HFFc6 (cell line): ENCODE data around the gene ACAD8. TPM values are rescaled to one million over a fixed set of nuclear protein-coding genes. Genes with fewer than 3 reads are reported as not detected.
"Not testable (repeated sequence)": the region's sequence is repeated elsewhere in the genome, so short reads cannot be mapped to it uniquely, and the experiment has no call there.

Source experiments
- DNase-seq: peaks from one replicate; pipeline ENCODE4 v3.0.0-alpha.2; 2018
- H3K27ac Mint-ChIP-seq: 2 replicates; pipeline ENCODE4 v1.8.0; 2020; ENCODE audit warnings: mild to moderate bottlenecking, mixed read lengths
- H3K27me3 Mint-ChIP-seq: 2 replicates; pipeline ENCODE4 v1.8.0; 2021; ENCODE audit warnings: mild to moderate bottlenecking, moderate library complexity, mixed read lengths; ENCODE audit not compliant: insufficient read depth
- H3K36me3 Mint-ChIP-seq: 2 replicates; pipeline ENCODE4 v1.8.0; 2021; ENCODE audit warnings: low read depth, mixed read lengths
- H3K4me1 Mint-ChIP-seq: 2 replicates; pipeline ENCODE4 v1.8.0; 2020; ENCODE audit warnings: low read depth, mixed read lengths
- H3K4me3 Mint-ChIP-seq: 2 replicates; pipeline ENCODE4 v1.8.0; 2020; ENCODE audit warnings: mild to moderate bottlenecking, moderate library complexity, mixed read lengths
- H3K9me3 Mint-ChIP-seq: 2 replicates; pipeline ENCODE4 v1.8.0; 2020; ENCODE audit warnings: mild to moderate bottlenecking, mixed read lengths
- CTCF ChIP-seq: fragments of 200-600 bp; sonication (generic); IDR thresholded peaks from 2 replicates; pipeline ENCODE4 v1.5.0; 2021; ENCODE audit warnings: antibody characterized with exemption, mild to moderate bottlenecking
- total RNA-seq, 6 experiments: library from RNA; stranded (reverse); fragmentation: NEBNext Ultra II Directional; extraction: Animal tissue kit (Norgen Biotek cat#: 25700); gene quantifications; 2 replicates in 1 of 6; 3 replicates in 5 of 6; pipeline ENCODE4 v1.2.3, GENCODE V29; 2021

Gene ACAD8
- total RNA-seq, 6 experiments from 2014 or later, result 11.8 to 15.7 (median 13.8) TPM

- TF ChIP-seq CTCF, result no peak
Observed at GRCh38 chr11:134248910-134249480, 4.4 kb upstream of the ACAD8 start.

GRCh38 chr11:134250246-134250645, 3.1 kb upstream of the ACAD8 start:
- H3K27ac Mint-ChIP-seq, result no peak overlapping the region
- H3K36me3 Mint-ChIP-seq, result peaks cover 6% of the 10 kb centered on the region
- no peak for DNase-seq
- no peaks in the 10 kb centered on the region; the same call in 1 of the 2 replicates for H3K27me3 Mint-ChIP-seq
- no peaks in the 10 kb centered on the region for H3K9me3 Mint-ChIP-seq
- no peak overlapping the region for H3K4me3 Mint-ChIP-seq
- peaks cover 30% of the 10 kb centered on the region for H3K4me1 Mint-ChIP-seq
- TF ChIP-seq CTCF, result no peak

More at GRCh38 chr11:134248910-134249480, 4.4 kb upstream of the ACAD8 start:
- H3K27me3 Mint-ChIP-seq, result no peaks in the 10 kb centered on the region; the same call in 1 of the 2 replicates
- H3K9me3 Mint-ChIP-seq, result no peaks in the 10 kb centered on the region
- no peak for DNase-seq
- H3K4me3 Mint-ChIP-seq, result no peak overlapping the region
- H3K36me3 Mint-ChIP-seq, result peaks cover 15% of the 10 kb centered on the region
- H3K4me1 Mint-ChIP-seq, result peaks cover 20% of the 10 kb centered on the region
- H3K27ac Mint-ChIP-seq, result no peak overlapping the region; the same call in 1 of the 2 replicates

DNA sequence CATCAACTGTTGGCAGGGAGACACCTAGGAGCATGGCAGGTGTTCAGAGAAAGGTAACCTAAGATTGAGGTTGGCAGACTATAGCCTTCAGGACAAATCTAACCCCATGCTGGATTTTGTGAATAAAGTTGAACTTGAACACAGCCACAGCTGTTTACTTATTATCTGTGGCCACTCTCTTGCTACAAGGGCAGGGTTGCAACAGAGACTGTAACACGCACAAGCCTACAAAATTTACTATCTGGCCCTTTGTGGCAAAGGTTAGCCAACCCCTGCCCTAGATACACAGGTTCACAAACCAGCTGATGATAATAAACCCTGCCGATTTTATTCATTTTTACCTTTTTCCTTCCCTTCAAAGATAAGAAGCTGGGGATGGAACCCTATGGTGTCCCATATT, 2.7 kb upstream of the ACAD8 start:
- Mint-ChIP-seq H3K4me1 (peaks cover 30% of the 10 kb centered on the region), H3K27me3 (no peaks in the 10 kb centered on the region; the same call in 1 of the 2 replicates)

GRCh38 chr11:134252346-134253187, 801 bp upstream of the ACAD8 start:
- TF ChIP-seq CTCF, result no peak
- H3K27ac Mint-ChIP-seq, result peak overlapping the region; percentile 79
- DNase-seq, result peak; percentile 47
- H3K27me3 Mint-ChIP-seq, result no peaks in the 10 kb centered on the region; the same call in 1 of the 2 replicates
- peaks cover 6% of the 10 kb centered on the region for H3K36me3 Mint-ChIP-seq
- H3K4me1 Mint-ChIP-seq, result peaks cover 30% of the 10 kb centered on the region
- no peaks in the 10 kb centered on the region for H3K9me3 Mint-ChIP-seq
- peak overlapping the region; percentile 94 for H3K4me3 Mint-ChIP-seq

More for the DNA sequence above, 2.7 kb upstream of the ACAD8 start:
- no peaks in the 10 kb centered on the region for H3K9me3 Mint-ChIP-seq
- no peak for DNase-seq
- H3K36me3 Mint-ChIP-seq, result peaks cover 6% of the 10 kb centered on the region
- no peak overlapping the region for H3K27ac Mint-ChIP-seq
- no peak overlapping the region for H3K4me3 Mint-ChIP-seq
- TF ChIP-seq CTCF, result no peak

- no peaks in the 10 kb centered on the region for H3K9me3 Mint-ChIP-seq
- H3K4me1 Mint-ChIP-seq, result peaks cover 23% of the 10 kb centered on the region
- DNase-seq, result no peak
Observed at GRCh38 chr11:134254433-134255183, 1.2 kb downstream of the ACAD8 start.

GRCh38 chr11:134255184-134255561, 1.8 kb downstream of the ACAD8 start:
- H3K27me3 Mint-ChIP-seq, H3K9me3 Mint-ChIP-seq, H3K27ac Mint-ChIP-seq, H3K4me3 Mint-ChIP-seq, DNase-seq: not testable (repeated sequence)
- peaks cover 12% of the 10 kb centered on the region for H3K36me3 Mint-ChIP-seq
- H3K4me1 Mint-ChIP-seq, result peaks cover 23% of the 10 kb centered on the region

More at GRCh38 chr11:134254433-134255183, 1.2 kb downstream of the ACAD8 start:
- peak overlapping the region; percentile 94 for H3K4me3 Mint-ChIP-seq
- no peak for TF ChIP-seq CTCF
- H3K27ac Mint-ChIP-seq, result no peak overlapping the region
- H3K36me3 Mint-ChIP-seq, result peaks cover 12% of the 10 kb centered on the region
- H3K27me3 Mint-ChIP-seq, result no peaks in the 10 kb centered on the region; the same call in 1 of the 2 replicates
